ENCODE measurements around the gene MED12L.

GRCh38 chr3:151460228-151460627, 374.8 kb downstream of the MED12L start:
- TF ChIP-seq, protein P1, sequence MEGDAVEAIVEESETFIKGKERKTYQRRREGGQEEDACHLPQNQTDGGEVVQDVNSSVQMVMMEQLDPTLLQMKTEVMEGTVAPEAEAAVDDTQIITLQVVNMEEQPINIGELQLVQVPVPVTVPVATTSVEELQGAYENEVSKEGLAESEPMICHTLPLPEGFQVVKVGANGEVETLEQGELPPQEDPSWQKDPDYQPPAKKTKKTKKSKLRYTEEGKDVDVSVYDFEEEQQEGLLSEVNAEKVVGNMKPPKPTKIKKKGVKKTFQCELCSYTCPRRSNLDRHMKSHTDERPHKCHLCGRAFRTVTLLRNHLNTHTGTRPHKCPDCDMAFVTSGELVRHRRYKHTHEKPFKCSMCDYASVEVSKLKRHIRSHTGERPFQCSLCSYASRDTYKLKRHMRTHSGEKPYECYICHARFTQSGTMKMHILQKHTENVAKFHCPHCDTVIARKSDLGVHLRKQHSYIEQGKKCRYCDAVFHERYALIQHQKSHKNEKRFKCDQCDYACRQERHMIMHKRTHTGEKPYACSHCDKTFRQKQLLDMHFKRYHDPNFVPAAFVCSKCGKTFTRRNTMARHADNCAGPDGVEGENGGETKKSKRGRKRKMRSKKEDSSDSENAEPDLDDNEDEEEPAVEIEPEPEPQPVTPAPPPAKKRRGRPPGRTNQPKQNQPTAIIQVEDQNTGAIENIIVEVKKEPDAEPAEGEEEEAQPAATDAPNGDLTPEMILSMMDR (IDR thresholded peaks at IDR 0.05), result no peak
- TF ChIP-seq POLR2A (IDR thresholded peaks at IDR 0.05), result no peak
- TF ChIP-seq EP300 (IDR thresholded peaks at IDR 0.05), result no peak
- no peak for TF ChIP-seq POLR2AphosphoS5 (IDR thresholded peaks at IDR 0.05)

Data from upper lobe of left lung (tissue), 4 donors.